IMR-90 (cell line): ENCODE measurements around the gene SCIN. TPM values are rescaled to one million over a fixed set of nuclear protein-coding genes. Genes with fewer than 3 reads are reported as not detected.

Source experiments
- ATAC-seq: fragments of 200-7000 bp; cut with Tn5 transposase; 2 replicates; pipeline ENCODE4 v1.9.1; 2020; ENCODE audit warnings: low read depth, mild to moderate bottlenecking, moderate library complexity
- BruUV-seq: library from RNA; stranded (reverse); fragments of 400-500 nt; replicated peaks from 2 replicates; lab custom pipeline; 2021; lab: Mats Ljungman, UMichigan
- CTCF ChIA-PET: fragments of 300-600 bp; formaldehyde crosslinking; extraction: SDS; loops from one replicate; lab custom pipeline; 2021; ENCODE audit warnings: antibody characterized with exemption; lab: Yijun Ruan, JAX
- POLR2A ChIA-PET: fragments of 300-600 bp; sonication (Branson Sonifier 250); formaldehyde crosslinking; loops from one replicate; lab custom pipeline; 2022; ENCODE audit warnings: antibody characterized with exemption; ENCODE audit not compliant: unreplicated experiment; lab: Charles Lee
- DNase-seq: peaks from one replicate; pipeline ENCODE4 v3.0.0; 2013
- H2AFZ ChIP-seq: replicated peaks from 2 replicates; pipeline ENCODE3; 2013; ENCODE audit warnings: low read length, mild to moderate bottlenecking; ENCODE audit not compliant: poor library complexity
- H2AK5ac ChIP-seq: 2 replicates; pipeline ENCODE4 v1.6.1; 2013; ENCODE audit warnings: low read depth, low read length, inconsistent platforms
- H2AK9ac ChIP-seq: replicated peaks from 2 replicates; pipeline ENCODE3; 2013; ENCODE audit warnings: mild to moderate bottlenecking, low read depth, low read length, moderate library complexity; ENCODE audit not compliant: poor library complexity
- H2BK120ac ChIP-seq: 2 replicates; pipeline ENCODE4 v1.6.1; 2013; ENCODE audit warnings: low read depth, low read length, inconsistent platforms
- H2BK15ac ChIP-seq: 3 replicates; pipeline ENCODE4 v1.6.1; 2013; ENCODE audit warnings: low read depth, low read length, inconsistent platforms
- H2BK20ac ChIP-seq: 2 replicates; pipeline ENCODE4 v1.6.1; 2013; ENCODE audit warnings: low read depth, mild to moderate bottlenecking, inconsistent platforms, low read length, moderate library complexity
- H2BK5ac ChIP-seq: 2 replicates; pipeline ENCODE4 v1.6.1; 2013; ENCODE audit warnings: mild to moderate bottlenecking, low read depth, low read length, inconsistent platforms; ENCODE audit not compliant: poor library complexity, severe bottlenecking
- H3K14ac ChIP-seq: replicated peaks from 2 replicates; pipeline ENCODE4 v1.6.1; 2013; ENCODE audit warnings: low read depth, low read length, inconsistent platforms
- H3K18ac ChIP-seq: 2 replicates; pipeline ENCODE4 v1.6.1; 2013; ENCODE audit warnings: low read depth, low read length, control low read depth
- H3K23ac ChIP-seq: 2 replicates; pipeline ENCODE4 v1.6.1; 2013; ENCODE audit warnings: low read depth, low read length, inconsistent platforms
- H3K27ac ChIP-seq: 2 replicates; pipeline ENCODE4 v1.5.1; 2013; ENCODE audit warnings: mild to moderate bottlenecking, control low read depth, low read length; ENCODE audit not compliant: insufficient read depth
- H3K27me3 ChIP-seq: 2 replicates; pipeline ENCODE4 v1.6.1; 2013; ENCODE audit warnings: low read length; ENCODE audit not compliant: control insufficient read depth, insufficient read depth
- H3K36me3 ChIP-seq: 2 replicates; pipeline ENCODE4 v1.6.1; 2013; ENCODE audit warnings: low read length, mixed read lengths; ENCODE audit not compliant: control insufficient read depth, insufficient read depth
- H3K4ac ChIP-seq: 2 replicates; pipeline ENCODE4 v1.6.1; 2013; ENCODE audit warnings: low read depth, low read length, inconsistent platforms
- H3K4me1 ChIP-seq: 2 replicates; pipeline ENCODE4 v1.6.1; 2013; ENCODE audit warnings: low read length, mixed read lengths; ENCODE audit not compliant: control insufficient read depth, insufficient read depth
- H3K4me2 ChIP-seq: 2 replicates; pipeline ENCODE4 v1.6.1; 2013; ENCODE audit warnings: low read depth, mild to moderate bottlenecking, control low read depth, low read length, moderate library complexity
- H3K4me3 ChIP-seq: 2 replicates; pipeline ENCODE4 v1.5.1; 2013; ENCODE audit warnings: low read depth, mild to moderate bottlenecking, control low read depth, low read length, moderate library complexity; ENCODE audit not compliant: insufficient read depth
- H3K56ac ChIP-seq: 2 replicates; pipeline ENCODE4 v1.6.1; 2013; ENCODE audit warnings: low read length, inconsistent platforms; ENCODE audit not compliant: insufficient read depth; ENCODE audit errors: extremely low read depth
- H3K79me1 ChIP-seq, 2 experiments: 2 replicates each; pipeline ENCODE4 v1.6.1; 2013; ENCODE audit warnings: low read length in 2 of 2, inconsistent platforms in 1 of 2, low read depth in 1 of 2
- H3K9ac ChIP-seq: 2 replicates; pipeline ENCODE4 v1.6.1; 2013; ENCODE audit warnings: low read depth, low read length, control low read depth
- H3K9me1 ChIP-seq: 2 replicates; pipeline ENCODE4 v1.6.1; 2013; ENCODE audit warnings: low read length, inconsistent platforms; ENCODE audit not compliant: insufficient read depth
- H3K9me3 ChIP-seq: 2 replicates; pipeline ENCODE4 v1.6.1; 2013; ENCODE audit warnings: low read length; ENCODE audit not compliant: control insufficient read depth, insufficient read depth
- H4K20me1 ChIP-seq: 2 replicates; pipeline ENCODE4 v1.6.1; 2013; ENCODE audit warnings: low read length, inconsistent platforms; ENCODE audit not compliant: insufficient read depth
- H4K5ac ChIP-seq: 2 replicates; pipeline ENCODE4 v1.6.1; 2013; ENCODE audit warnings: mild to moderate bottlenecking, low read depth, low read length, control low read depth
- H4K8ac ChIP-seq, 2 experiments: 2 replicates each; pipeline ENCODE4 v1.6.1; 2013; ENCODE audit warnings: low read depth in 2 of 2, low read length in 2 of 2, control low read depth in 1 of 2, inconsistent platforms in 1 of 2
- H4K91ac ChIP-seq: 2 replicates; pipeline ENCODE4 v1.6.1; 2013; ENCODE audit warnings: low read depth, low read length, inconsistent platforms; ENCODE audit not compliant: insufficient read depth
- CHD1 ChIP-seq: IDR thresholded peaks from 2 replicates; pipeline ENCODE4 v1.6.1; 2012; ENCODE audit warnings: low read depth, low read length, improper control_type of control experiment
- FOS ChIP-seq: fragments of 150-350 bp; IDR thresholded peaks from 2 replicates; pipeline ENCODE4 v1.6.1; 2016; ENCODE audit warnings: low read depth, low read length
- dilution Hi-C: fragments of 300-500 bp; cut with HindIII; formaldehyde crosslinking; loops from one replicate; pipeline ENCODE4 v1.14.3; 2018; ENCODE audit warnings: low sequenced_read_pairs; ENCODE audit not compliant: unreplicated experiment
- in situ Hi-C: fragments of 300-500 bp; cut with MboI; formaldehyde crosslinking; loops from 3 replicates; pipeline ENCODE4 v1.14.3; 2019; ENCODE audit warnings: low sequenced_read_pairs, inconsistent platforms, mixed read lengths
- intact Hi-C: fragments of 100-400 bp; cut with micrococcal nuclease; formaldehyde crosslinking; loops from 2 replicates; pipeline ENCODE4 v1.10.0; 2022
- polyA plus RNA-seq, 3 experiments: library from polyadenylated mRNA; depleted of rRNA; stranded (reverse); fragments of >200 nt; gene quantifications; 2 replicates each; pipeline ENCODE4 v1.2.3, GENCODE V29; 2012; ENCODE audit warnings: low replicate concordance in 1 of 3
- total RNA-seq: library from RNA; depleted of rRNA; stranded (reverse); fragments of >200 nt; gene quantifications from 2 replicates; pipeline ENCODE4 v1.2.3, GENCODE V29; 2012

SCIN gene
- total and polyA plus RNA-seq, 2 of the 4 experiments (the other 2 are of a cell fraction) = under 0.01 to 0.05 TPM

DNA sequence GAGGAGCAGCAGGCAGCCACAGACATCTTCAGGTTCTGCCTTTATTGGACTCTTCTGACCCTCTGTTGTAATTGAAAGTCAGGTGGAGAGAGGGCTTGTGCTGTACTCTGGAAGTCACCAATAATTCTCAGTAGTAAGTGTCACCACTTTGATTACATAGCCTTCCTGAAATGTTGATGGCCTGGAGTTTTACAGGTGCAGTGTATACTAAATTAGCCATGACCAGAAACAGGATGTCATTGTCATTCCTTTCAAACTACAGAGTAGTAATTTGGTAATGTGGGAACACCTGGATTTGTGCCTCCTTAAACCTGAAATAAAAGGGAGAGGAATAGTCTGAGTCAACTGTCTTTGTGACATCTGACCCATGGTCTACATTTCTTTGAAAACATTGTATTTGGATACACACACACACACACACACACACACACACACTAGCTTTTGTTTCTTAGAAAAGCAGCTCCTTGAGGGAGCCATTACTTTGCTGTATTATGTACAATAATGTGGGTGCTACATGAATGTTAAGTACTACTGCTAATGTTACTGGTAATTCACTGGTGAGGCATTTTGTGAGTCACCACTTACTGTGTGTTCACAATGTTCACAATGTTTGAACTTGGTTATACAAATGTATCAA lies 136.5 kb downstream of the SCIN start:
- no peak overlapping the region for H3K4ac ChIP-seq
- H3K23ac ChIP-seq = no peak overlapping the region
- H3K9ac ChIP-seq = no peak overlapping the region
- H2BK5ac ChIP-seq = peak overlapping the region; percentile 69
- H2BK120ac ChIP-seq = no peak overlapping the region
- H3K14ac ChIP-seq = 0 out of 2 replicates have a peak overlapping the region, but pooled peaks have one; percentile 14
- peak overlapping the region; percentile 48; the same call in 1 of the 2 replicates for H3K4me2 ChIP-seq
- H3K9me1 ChIP-seq = no peaks in the 10 kb centered on the region
- no peak overlapping the region for H2AK5ac ChIP-seq
- H4K8ac ChIP-seq = 0 out of 4 replicates have a peak overlapping the region, but pooled peaks of 1 of the 2 experiments have one; percentile 17
- in situ Hi-C loops = no loop called here
- H4K20me1 ChIP-seq = no peaks in the 10 kb centered on the region
- no TSS peak for BruUV-seq
- no peaks in the 10 kb centered on the region for H3K36me3 ChIP-seq
- no peak overlapping the region for H2AFZ ChIP-seq
- ChIA-PET CTCF (interaction anchor here (1.0 kb wide), 1 partner anchor 9 kb away, joined by 3 read pairs; no protein-coding TSS in a partner anchor), POLR2A (interaction anchor here (1.0 kb wide), 1 partner anchor 9 kb away, joined by 3 read pairs; no protein-coding TSS in a partner anchor)
- no peaks in the 10 kb centered on the region for H3K27me3 ChIP-seq
- 0 out of 2 replicates have a peak overlapping the region, but pooled peaks have one; percentile 19 for H4K91ac ChIP-seq
- dilution Hi-C loops = no loop called here
- H4K5ac ChIP-seq = no peak overlapping the region; the same call in 1 of the 2 replicates
- TF ChIP-seq FOS (peak; percentile 56), CHD1 (no peak)
- H3K56ac ChIP-seq = no peak overlapping the region
- no peaks in the 10 kb centered on the region for H3K9me3 ChIP-seq
- H3K4me1 ChIP-seq = peaks cover 8% of the 10 kb centered on the region
- H3K79me1 ChIP-seq = no peaks in the 10 kb centered on the region
- 0 out of 2 replicates have a peak overlapping the region, but pooled peaks have one; percentile 11 for H2BK20ac ChIP-seq
- H3K18ac ChIP-seq = peak overlapping the region; percentile 54; the same call in 1 of the 2 replicates
- DNase-seq (peak; percentile 84), ATAC-seq (peak; percentile 90)
- no peak overlapping the region for H3K4me3 ChIP-seq
- H2BK15ac ChIP-seq = no peak overlapping the region
- intact Hi-C loops = no loop called here
- no peak overlapping the region for H2AK9ac ChIP-seq
- no peak overlapping the region for H3K27ac ChIP-seq
